Measurements from ENCODE around the gene TLCD3B.

The TLCD3B gene

GRCh38 chr16:30004424-30004776 is 26.7 kb downstream of the TLCD3B start:
- H3K4me2 ChIP-seq (ENCODE audit: low read length), result no peak overlapping the region
- no peak for TF ChIP-seq EZH2phosphoT487 (IDR thresholded peaks at IDR 0.05; ENCODE audit: borderline replicate concordance, low read length)
- TF ChIP-seq CTCF (IDR thresholded peaks at IDR 0.05; ENCODE audit: low read depth, low read length, poor library complexity, severe bottlenecking), result no peak
- H3K4me1 ChIP-seq (ENCODE audit: control insufficient read depth, low read length), result no peaks in the 10 kb centered on the region
- H3K36me3 ChIP-seq (ENCODE audit: control insufficient read depth, low read length), result peaks cover 40% of the 10 kb centered on the region
- no peaks in the 10 kb centered on the region for H3F3A ChIP-seq (ENCODE audit: control insufficient read depth, insufficient read depth)
- H3K9me3 ChIP-seq (ENCODE audit: control insufficient read depth, insufficient read depth, low read length), result no peaks in the 10 kb centered on the region
- no peak overlapping the region for H3K4me3 ChIP-seq (ENCODE audit: low read length)
- no peaks in the 10 kb centered on the region for H4K20me1 ChIP-seq (ENCODE audit: control insufficient read depth, insufficient read depth, low read depth, low read length)
- no peaks in the 10 kb centered on the region for H3K9me2 ChIP-seq (replicated peaks; ENCODE audit: control insufficient read depth, low read length)
- no peaks in the 10 kb centered on the region for H3K79me2 ChIP-seq (ENCODE audit: control insufficient read depth, low read length)
- no peak overlapping the region for H3K27ac ChIP-seq (ENCODE audit: low read depth, low read length)
- H3K27me3 ChIP-seq (ENCODE audit: control insufficient read depth, low read length), result peaks cover 4% of the 10 kb centered on the region; the same call in 1 of the 2 replicates

- no peaks in the 10 kb centered on the region for H3K27me3 ChIP-seq (ENCODE audit: control insufficient read depth, low read length)
- H3K4me3 ChIP-seq (ENCODE audit: low read length), result no peak overlapping the region
- no peak for TF ChIP-seq CTCF (IDR thresholded peaks at IDR 0.05; ENCODE audit: low read depth, low read length, poor library complexity, severe bottlenecking)
- TF ChIP-seq EZH2phosphoT487 (IDR thresholded peaks at IDR 0.05; ENCODE audit: borderline replicate concordance, low read length), result no peak
- H3K9me2 ChIP-seq (replicated peaks; ENCODE audit: control insufficient read depth, low read length), result no peaks in the 10 kb centered on the region
- no peak overlapping the region for H3K4me2 ChIP-seq (ENCODE audit: low read length)
- H3K9me3 ChIP-seq (ENCODE audit: control insufficient read depth, insufficient read depth, low read length), result no peaks in the 10 kb centered on the region
- no peak overlapping the region for H3K27ac ChIP-seq (ENCODE audit: low read depth, low read length)
- no peaks in the 10 kb centered on the region; the same call in 1 of the 2 replicates for H3K79me2 ChIP-seq (ENCODE audit: control insufficient read depth, low read length)
- no peaks in the 10 kb centered on the region for H3F3A ChIP-seq (ENCODE audit: control insufficient read depth, insufficient read depth)
- no peaks in the 10 kb centered on the region for H4K20me1 ChIP-seq (ENCODE audit: control insufficient read depth, insufficient read depth, low read depth, low read length)
- H3K36me3 ChIP-seq (ENCODE audit: control insufficient read depth, low read length), result peaks cover 46% of the 10 kb centered on the region
- no peaks in the 10 kb centered on the region for H3K4me1 ChIP-seq (ENCODE audit: control insufficient read depth, low read length)
These were observed 27.2 kb downstream of the TLCD3B start for GRCh38 chr16:30003670-30004423.

GRCh38 chr16:30002614-30003346 is 28.3 kb downstream of the TLCD3B start:
- Histone ChIP-seq H3K4me1 (ENCODE audit: control insufficient read depth, low read length) (peaks cover under 1% of the 10 kb centered on the region; the same call in 1 of the 2 replicates), H3K4me2 (ENCODE audit: low read length) (no peak overlapping the region)

More at GRCh38 chr16:30002614-30003346, 28.3 kb downstream of the TLCD3B start:
- H3K4me3 ChIP-seq (ENCODE audit: low read length), result no peak overlapping the region
- H4K20me1 ChIP-seq (ENCODE audit: control insufficient read depth, insufficient read depth, low read depth, low read length), result no peaks in the 10 kb centered on the region
- TF ChIP-seq CTCF (IDR thresholded peaks at IDR 0.05; ENCODE audit: low read depth, low read length, poor library complexity, severe bottlenecking) (no peak), EZH2phosphoT487 (IDR thresholded peaks at IDR 0.05; ENCODE audit: borderline replicate concordance, low read length) (no peak)
- H3K9me2 ChIP-seq (replicated peaks; ENCODE audit: control insufficient read depth, low read length), result no peaks in the 10 kb centered on the region
- H3K9me3 ChIP-seq (ENCODE audit: control insufficient read depth, insufficient read depth, low read length), result no peaks in the 10 kb centered on the region
- H3K36me3 ChIP-seq (ENCODE audit: control insufficient read depth, low read length), result peaks cover 54% of the 10 kb centered on the region
- H3K27me3 ChIP-seq (ENCODE audit: control insufficient read depth, low read length), result no peaks in the 10 kb centered on the region
- H3K79me2 ChIP-seq (ENCODE audit: control insufficient read depth, low read length), result peaks cover 5% of the 10 kb centered on the region
- no peaks in the 10 kb centered on the region for H3F3A ChIP-seq (ENCODE audit: control insufficient read depth, insufficient read depth)
- H3K27ac ChIP-seq (ENCODE audit: low read depth, low read length), result no peak overlapping the region
